IPS-15b (cell line): ENCODE data around the gene PBXIP1.

Source experiments
- H3K27me3 ChIP-seq: one replicate; pipeline ENCODE4 v1.6.1; 2013; ENCODE audit warnings: low read length; ENCODE audit not compliant: control insufficient read depth, insufficient read depth
- H3K36me3 ChIP-seq: one replicate; pipeline ENCODE4 v1.6.1; 2013; ENCODE audit warnings: low read length; ENCODE audit not compliant: control insufficient read depth, insufficient read depth
- H3K4me1 ChIP-seq: one replicate; pipeline ENCODE4 v1.6.1; 2013; ENCODE audit warnings: mild to moderate bottlenecking, low read length; ENCODE audit not compliant: control insufficient read depth, insufficient read depth
- H3K4me3 ChIP-seq: one replicate; pipeline ENCODE4 v1.5.1; 2013; ENCODE audit warnings: low read depth, low read length
- H3K9ac ChIP-seq: one replicate; pipeline ENCODE4 v1.6.1; 2013; ENCODE audit warnings: low read depth, mild to moderate bottlenecking, low read length
- H3K9me3 ChIP-seq: one replicate; pipeline ENCODE4 v1.6.1; 2013; ENCODE audit warnings: mild to moderate bottlenecking, low read length; ENCODE audit not compliant: control insufficient read depth, insufficient read depth

Gene PBXIP1

GRCh38 chr1:154958036-154958435 lies 2.1 kb upstream of the PBXIP1 start:
- Histone ChIP-seq H3K4me3 (no peak overlapping the region), H3K36me3 (peaks cover 15% of the 10 kb centered on the region), H3K27me3 (no peaks in the 10 kb centered on the region)

GRCh38 chr1:154957091-154957657 lies 1.3 kb upstream of the PBXIP1 start:
- peaks cover 19% of the 10 kb centered on the region for H3K4me1 ChIP-seq
- H3K27me3 ChIP-seq = no peaks in the 10 kb centered on the region
- no peaks in the 10 kb centered on the region for H3K9me3 ChIP-seq
- peak overlapping the region; percentile 75 for H3K4me3 ChIP-seq
- no peak overlapping the region for H3K9ac ChIP-seq
- H3K36me3 ChIP-seq = peaks cover 13% of the 10 kb centered on the region

More at GRCh38 chr1:154958036-154958435, 2.1 kb upstream of the PBXIP1 start:
- Histone ChIP-seq H3K9ac (no peak overlapping the region), H3K4me1 (peaks cover 19% of the 10 kb centered on the region), H3K9me3 (no peaks in the 10 kb centered on the region)

GRCh38 chr1:154956544-154956941 lies 644 bp upstream of the PBXIP1 start:
- Histone ChIP-seq H3K9ac (no peak overlapping the region), H3K4me3 (peak overlapping the region; percentile 75), H3K36me3 (peaks cover 13% of the 10 kb centered on the region), H3K9me3 (no peaks in the 10 kb centered on the region), H3K4me1 (peaks cover 19% of the 10 kb centered on the region), H3K27me3 (no peaks in the 10 kb centered on the region)

GRCh38 chr1:154955039-154955717 lies 721 bp downstream of the PBXIP1 start:
- H3K4me1 ChIP-seq = peaks cover 14% of the 10 kb centered on the region
- no peak overlapping the region for H3K9ac ChIP-seq
- no peaks in the 10 kb centered on the region for H3K27me3 ChIP-seq
- no peaks in the 10 kb centered on the region for H3K9me3 ChIP-seq
- peak overlapping the region; percentile 75 for H3K4me3 ChIP-seq
- peaks cover 13% of the 10 kb centered on the region for H3K36me3 ChIP-seq

- peaks cover 10% of the 10 kb centered on the region for H3K36me3 ChIP-seq
- no peak overlapping the region for H3K9ac ChIP-seq
- H3K4me1 ChIP-seq = peaks cover 14% of the 10 kb centered on the region
- H3K9me3 ChIP-seq = no peaks in the 10 kb centered on the region
- H3K27me3 ChIP-seq = no peaks in the 10 kb centered on the region
- no peak overlapping the region for H3K4me3 ChIP-seq
Measured at GRCh38 chr1:154954541-154954940, 1.4 kb downstream of the PBXIP1 start.

- Histone ChIP-seq H3K4me1 (peaks cover 14% of the 10 kb centered on the region), H3K27me3 (no peaks in the 10 kb centered on the region), H3K9ac (no peak overlapping the region), H3K36me3 (peaks cover 4% of the 10 kb centered on the region), H3K4me3 (no peak overlapping the region), H3K9me3 (no peaks in the 10 kb centered on the region)
Measured at GRCh38 chr1:154953611-154954038, 2.3 kb downstream of the PBXIP1 start.

GRCh38 chr1:154952664-154953063 lies 3.2 kb downstream of the PBXIP1 start:
- H3K4me1 ChIP-seq = peaks cover 14% of the 10 kb centered on the region
- peaks cover 3% of the 10 kb centered on the region for H3K36me3 ChIP-seq
- H3K9ac ChIP-seq = no peak overlapping the region
- H3K4me3 ChIP-seq = no peak overlapping the region
- H3K27me3 ChIP-seq = no peaks in the 10 kb centered on the region
- H3K9me3 ChIP-seq = no peaks in the 10 kb centered on the region

GRCh38 chr1:154951901-154952657 lies 3.8 kb downstream of the PBXIP1 start:
- Histone ChIP-seq H3K4me3 (no peak overlapping the region), H3K4me1 (peaks cover 12% of the 10 kb centered on the region)

GRCh38 chr1:154948079-154948478 lies 7.8 kb downstream of the PBXIP1 start:
- no peaks in the 10 kb centered on the region for H3K27me3 ChIP-seq
- no peak overlapping the region for H3K9ac ChIP-seq
- H3K9me3 ChIP-seq = no peaks in the 10 kb centered on the region
- H3K4me3 ChIP-seq = no peak overlapping the region
- H3K4me1 ChIP-seq = no peaks in the 10 kb centered on the region
- H3K36me3 ChIP-seq = peaks cover 3% of the 10 kb centered on the region

More at GRCh38 chr1:154951901-154952657, 3.8 kb downstream of the PBXIP1 start:
- no peaks in the 10 kb centered on the region for H3K27me3 ChIP-seq
- H3K9ac ChIP-seq = no peak overlapping the region
- H3K9me3 ChIP-seq = no peaks in the 10 kb centered on the region
- H3K36me3 ChIP-seq = peaks cover 3% of the 10 kb centered on the region

- H3K36me3 ChIP-seq = peaks cover 3% of the 10 kb centered on the region
- no peaks in the 10 kb centered on the region for H3K4me1 ChIP-seq
- no peak overlapping the region for H3K4me3 ChIP-seq
- no peaks in the 10 kb centered on the region for H3K27me3 ChIP-seq
- H3K9ac ChIP-seq = no peak overlapping the region
- no peaks in the 10 kb centered on the region for H3K9me3 ChIP-seq
Measured at GRCh38 chr1:154945962-154946850, 9.7 kb downstream of the PBXIP1 start.
